ENCODE results near the gene TICAM1. TPM values are rescaled to one million over a fixed set of nuclear protein-coding genes. Genes with fewer than 3 reads are reported as not detected.

The TICAM1 gene
- total and polyA plus RNA-seq, 2 of the 13 experiments (the other 11 are each of a cell fraction or from before 2014, with no cell fraction given) = 0.33 to 0.95 TPM

GRCh38 chr19:4851551-4852290, 20.2 kb upstream of the TICAM1 start (continued):
- TF ChIP-seq PBX2 (CRISPR knock-in tag; IDR thresholded peaks at IDR 0.05) = no peak
- no peak for TF ChIP-seq TCF7L2 (IDR thresholded peaks at IDR 0.05; ENCODE audit: low read depth, low read length)
- TF ChIP-seq ATF2 (CRISPR knock-in tag; IDR thresholded peaks at IDR 0.05) = no peak
- TF ChIP-seq SALL1 (CRISPR knock-in tag; IDR thresholded peaks at IDR 0.05) = peak; percentile 81; the same call in 1 of the 2 replicates
- TF ChIP-seq KLF16 (CRISPR knock-in tag; IDR thresholded peaks at IDR 0.05) = no peak
- no peak for TF ChIP-seq ZNF367 (CRISPR knock-in tag; IDR thresholded peaks at IDR 0.05; ENCODE audit: borderline replicate concordance)
- no peak for TF ChIP-seq ZNF589 (CRISPR knock-in tag; conservative IDR thresholded peaks at IDR 0.05)
- TF ChIP-seq FOXC1 (CRISPR knock-in tag; IDR thresholded peaks at IDR 0.05; ENCODE audit: borderline replicate concordance) = no peak
- TF ChIP-seq TSC22D2 (CRISPR knock-in tag; IDR thresholded peaks at IDR 0.05; ENCODE audit: borderline replicate concordance) = 0 out of 2 replicates have a peak, but pooled peaks have one; percentile 47
- no peak for TF ChIP-seq ZNF143 (CRISPR knock-in tag; IDR thresholded peaks at IDR 0.05)
- TF ChIP-seq ZNF609 (CRISPR knock-in tag; IDR thresholded peaks at IDR 0.05; ENCODE audit: borderline replicate concordance) = no peak
- no peak for TF ChIP-seq ZFP62 (CRISPR knock-in tag; IDR thresholded peaks at IDR 0.05)
- no peak for TF ChIP-seq NFKBIZ (CRISPR knock-in tag; IDR thresholded peaks at IDR 0.05)
- TF ChIP-seq ZNF749 (CRISPR knock-in tag; IDR thresholded peaks at IDR 0.05; ENCODE audit: borderline replicate concordance) = no peak
- TF ChIP-seq PITX1 (CRISPR knock-in tag; IDR thresholded peaks at IDR 0.05) = no peak
- no peak for TF ChIP-seq ZNF235 (CRISPR knock-in tag; IDR thresholded peaks at IDR 0.05; ENCODE audit: borderline replicate concordance)
- 0 out of 2 replicates have a peak, but pooled peaks have one; percentile 35 for TF ChIP-seq ZGPAT (CRISPR knock-in tag; IDR thresholded peaks at IDR 0.05)
- no peak for TF ChIP-seq SRSF4 (IDR thresholded peaks at IDR 0.05; ENCODE audit: low read depth, low read length, poor library complexity, severe bottlenecking)
- TF ChIP-seq ZNF670 (CRISPR knock-in tag; IDR thresholded peaks at IDR 0.05; ENCODE audit: borderline replicate concordance) = no peak
- no peak for TF ChIP-seq ZNF44 (CRISPR knock-in tag; IDR thresholded peaks at IDR 0.05)
- TF ChIP-seq NFATC3 (CRISPR knock-in tag; IDR thresholded peaks at IDR 0.05) = no peak

Measured in HepG2 (cell line).